ENCODE measurements around the gene INTS12.

GRCh38 chr4:105634402-105635080, 73.9 kb downstream of the INTS12 start:
- TF ChIP-seq ZNF133 (tag by site-specific recombination; IDR thresholded peaks at IDR 0.05) (no peak), PATZ1 (tag by site-specific recombination; IDR thresholded peaks at IDR 0.05) (no peak), HOXA7 (CRISPR knock-in tag; IDR thresholded peaks at IDR 0.05; ENCODE audit: borderline replicate concordance) (no peak), OVOL3 (tag by site-specific recombination; IDR thresholded peaks at IDR 0.05) (no peak)
- TF ChIP-seq, protein P1, sequence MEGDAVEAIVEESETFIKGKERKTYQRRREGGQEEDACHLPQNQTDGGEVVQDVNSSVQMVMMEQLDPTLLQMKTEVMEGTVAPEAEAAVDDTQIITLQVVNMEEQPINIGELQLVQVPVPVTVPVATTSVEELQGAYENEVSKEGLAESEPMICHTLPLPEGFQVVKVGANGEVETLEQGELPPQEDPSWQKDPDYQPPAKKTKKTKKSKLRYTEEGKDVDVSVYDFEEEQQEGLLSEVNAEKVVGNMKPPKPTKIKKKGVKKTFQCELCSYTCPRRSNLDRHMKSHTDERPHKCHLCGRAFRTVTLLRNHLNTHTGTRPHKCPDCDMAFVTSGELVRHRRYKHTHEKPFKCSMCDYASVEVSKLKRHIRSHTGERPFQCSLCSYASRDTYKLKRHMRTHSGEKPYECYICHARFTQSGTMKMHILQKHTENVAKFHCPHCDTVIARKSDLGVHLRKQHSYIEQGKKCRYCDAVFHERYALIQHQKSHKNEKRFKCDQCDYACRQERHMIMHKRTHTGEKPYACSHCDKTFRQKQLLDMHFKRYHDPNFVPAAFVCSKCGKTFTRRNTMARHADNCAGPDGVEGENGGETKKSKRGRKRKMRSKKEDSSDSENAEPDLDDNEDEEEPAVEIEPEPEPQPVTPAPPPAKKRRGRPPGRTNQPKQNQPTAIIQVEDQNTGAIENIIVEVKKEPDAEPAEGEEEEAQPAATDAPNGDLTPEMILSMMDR (tag by site-specific recombination; IDR thresholded peaks at IDR 0.05): no peak

All from HEK293 (cell line).